GM18873 (cell line): ENCODE results near the gene DEFB108B.
"Not testable (repeated sequence)": the region's sequence is repeated elsewhere in the genome, so short reads cannot be mapped to it uniquely, and the experiment has no call there.

Source experiments
- ATAC-seq: cut with Tn5 transposase; IDR thresholded peaks from one replicate; pipeline ENCODE4 v1.9.1; 2021; ENCODE audit warnings: mild to moderate bottlenecking, moderate library complexity, moderate number of reproducible peaks; ENCODE audit not compliant: unreplicated experiment, low FRiP score

Gene DEFB108B

GRCh38 chr11:71813481-71814355, 19.3 kb upstream of the DEFB108B start:
- not testable (repeated sequence) for ATAC-seq

GRCh38 chr11:71821539-71821938, 11.5 kb upstream of the DEFB108B start:
- ATAC-seq, result not testable (repeated sequence)

- not testable (repeated sequence) for ATAC-seq
Measured at GRCh38 chr11:71829247-71829646, 3.8 kb upstream of the DEFB108B start.

GRCh38 chr11:71829686-71830085, 3.3 kb upstream of the DEFB108B start:
- not testable (repeated sequence) for ATAC-seq

GRCh38 chr11:71842720-71843119, 9.7 kb downstream of the DEFB108B start:
- ATAC-seq, result not testable (repeated sequence)

GRCh38 chr11:71843355-71843754, 10.4 kb downstream of the DEFB108B start:
- not testable (repeated sequence) for ATAC-seq

GRCh38 chr11:71843858-71844257, 10.9 kb downstream of the DEFB108B start:
- no peak for ATAC-seq

- ATAC-seq, result not testable (repeated sequence)
Measured at GRCh38 chr11:71853895-71854294, 20.9 kb downstream of the DEFB108B start.

- not testable (repeated sequence) for ATAC-seq
Measured at GRCh38 chr11:71855880-71856279, 22.9 kb downstream of the DEFB108B start.

- not testable (repeated sequence) for ATAC-seq
Measured at GRCh38 chr11:71860835-71861234, 27.8 kb downstream of the DEFB108B start.

GRCh38 chr11:71863978-71864627, 31.1 kb downstream of the DEFB108B start:
- ATAC-seq, result not testable (repeated sequence)

- ATAC-seq, result not testable (repeated sequence)
Measured at GRCh38 chr11:71867209-71867608, 34.2 kb downstream of the DEFB108B start.

GRCh38 chr11:71869931-71870330, 36.9 kb downstream of the DEFB108B start:
- not testable (repeated sequence) for ATAC-seq

- ATAC-seq, result not testable (repeated sequence)
Measured at GRCh38 chr11:71870661-71871060, 37.7 kb downstream of the DEFB108B start.

GRCh38 chr11:71876262-71876661, 43.3 kb downstream of the DEFB108B start:
- ATAC-seq, result not testable (repeated sequence)

GRCh38 chr11:71878059-71878458, 45.1 kb downstream of the DEFB108B start, which contains the start of gene DEFB131B:
Gene DEFB131B (plus strand): TSS chr11:71878453. CDS start chr11:71878453, 0 bp downstream.
- not testable (repeated sequence) for ATAC-seq

- ATAC-seq, result not testable (repeated sequence)
Measured at GRCh38 chr11:71885806-71886205, 52.8 kb downstream of the DEFB108B start.
